K562 (cell line): Measurements from ENCODE around the gene CALU. TPM values are rescaled to one million over a fixed set of nuclear protein-coding genes. Genes with fewer than 3 reads are reported as not detected.

Experiments used
- CCAR2 ChIP-seq: fragments of 200-400 bp; formaldehyde crosslinking; IDR thresholded peaks from 2 replicates; pipeline ENCODE4 v1.6.1; 2017; ENCODE audit warnings: mild to moderate bottlenecking, low read depth, low read length
- CHD1 ChIP-seq: fragments of 200-600 bp; sonication (generic); IDR thresholded peaks from one replicate; pipeline ENCODE4 v1.6.1; 2012; ENCODE audit warnings: mild to moderate bottlenecking, moderate library complexity, low read length, inconsistent platforms
- HDAC2 ChIP-seq: fragments of 450-650 bp; IDR thresholded peaks from 2 replicates; pipeline ENCODE4 v1.6.1; 2016; ENCODE audit warnings: mild to moderate bottlenecking
- HMGN3 ChIP-seq: IDR thresholded peaks from 2 replicates; pipeline ENCODE4 v1.6.1; 2011; ENCODE audit warnings: borderline replicate concordance, low read depth, mild to moderate bottlenecking, mixed read lengths, low read length; ENCODE audit not compliant: insufficient read length; ENCODE audit errors: extremely low read depth
- MCM3 ChIP-seq: fragments of 450-650 bp; IDR thresholded peaks from 2 replicates; pipeline ENCODE4 v1.6.1; 2016
- OTX1 ChIP-seq: fragments of 450-650 bp; formaldehyde crosslinking; IDR thresholded peaks from 2 replicates; pipeline ENCODE4 v1.4.0; 2022; ENCODE audit warnings: mild to moderate bottlenecking
- POLR2A ChIP-seq: fragments of 450-650 bp; conservative IDR thresholded peaks from 2 replicates; pipeline ENCODE4 v1.6.1; 2016
- POLR2AphosphoS2 ChIP-seq: IDR thresholded peaks from 2 replicates; pipeline ENCODE4 v1.6.1; 2012; ENCODE audit warnings: low read length, improper control_type of control experiment
- RBM39 ChIP-seq: fragments of 200-400 bp; formaldehyde crosslinking; optimal IDR thresholded peaks from 2 replicates; pipeline ENCODE3; 2018; ENCODE audit warnings: low read depth, low read length
- SAFB ChIP-seq: fragments of 200-400 bp; formaldehyde crosslinking; IDR thresholded peaks from 2 replicates; pipeline ENCODE4 v1.6.1; 2017; ENCODE audit warnings: low read depth, low read length, borderline replicate concordance
- SIRT6 ChIP-seq: IDR thresholded peaks from one replicate; pipeline ENCODE4 v1.6.1; 2012; ENCODE audit warnings: low read depth, mild to moderate bottlenecking, control low read depth, inconsistent platforms, low read length, moderate library complexity
- SLC30A9 ChIP-seq: fragments of 250-450 bp; sonication (Bioruptor Pico); IDR thresholded peaks from 2 replicates; pipeline ENCODE4 v1.8.0; 2022; ENCODE audit warnings: mild to moderate bottlenecking, moderate library complexity
- SMC3 ChIP-seq: conservative IDR thresholded peaks from 2 replicates; pipeline ENCODE4 v1.6.1; 2011; ENCODE audit warnings: low read depth, low read length, improper control_type of control experiment; ENCODE audit not compliant: insufficient read depth
- STAG1 ChIP-seq: sonication (generic); formaldehyde crosslinking; IDR thresholded peaks from 2 replicates; pipeline ENCODE4 v1.5.0; 2020; ENCODE audit warnings: missing genetic modification reagents, borderline replicate concordance
- TAF9B ChIP-seq: fragments of 450-650 bp; IDR thresholded peaks from 2 replicates; pipeline ENCODE4 v1.6.1; 2018; ENCODE audit warnings: mild to moderate bottlenecking; ENCODE audit not compliant: partially characterized antibody
- TCF3 ChIP-seq: sonication (generic); formaldehyde crosslinking; IDR thresholded peaks from 2 replicates; pipeline ENCODE4 v1.4.0; 2020; ENCODE audit warnings: mild to moderate bottlenecking, missing genetic modification reagents
- polyA plus RNA-seq, 8 experiments: library from polyadenylated mRNA; depleted of rRNA in 4 of 8; stranded (reverse) in 5 of 8; unstranded in 3 of 8; fragments of >200 nt; fragmentation: Nextera tagmentation in 2 of 8; fragmentation: Illumina TruSeq in 1 of 8; extraction: Ambion mirVana in 2 of 8; extraction: Trizol in 1 of 8; gene quantifications; 2 replicates each; pipeline versions ENCODE4 v1.2.1 to v1.2.3, GENCODE V29; 2011 to 2014; ENCODE audit warnings: inconsistent platforms in 1 of 8, missing spikeins in 1 of 8
- total RNA-seq, 7 experiments: library from RNA; depleted of rRNA in 6 of 7; stranded (reverse); fragments of >200 nt in 6 of 7; fragmentation: Illumina TruSeq in 2 of 7; extraction: Trizol in 2 of 7; gene quantifications; 2 replicates each; pipeline versions ENCODE4 v1.2.1 to v1.2.3, GENCODE V29; 2011 to 2021; ENCODE audit warnings: low replicate concordance in 1 of 7
- TF ChIP-seq, protein P1 (sequence below): sonication (generic); formaldehyde crosslinking; IDR thresholded peaks from 2 replicates; pipeline ENCODE4 v1.8.1; 2023; ENCODE audit warnings: mild to moderate bottlenecking, missing genetic modification reagents, moderate library complexity
- TF ChIP-seq, protein P2 (sequence below): IDR thresholded peaks from 2 replicates; pipeline ENCODE4 v1.6.1; 2014; ENCODE audit warnings: antibody characterized with exemption
- TF ChIP-seq, protein P3 (sequence below): fragments of 450-650 bp; formaldehyde crosslinking; IDR thresholded peaks from 2 replicates; pipeline ENCODE4 v1.4.0; 2020; ENCODE audit warnings: mild to moderate bottlenecking, mixed read lengths
- TF ChIP-seq, protein P4 (sequence below): sonication (generic); formaldehyde crosslinking; IDR thresholded peaks from 2 replicates; pipeline ENCODE4 v1.8.1; 2023; ENCODE audit warnings: mild to moderate bottlenecking, missing genetic modification reagents

CALU gene
- total and polyA plus RNA-seq, 9 of the 15 experiments (the other 6 are each of a cell fraction or from before 2014, with no cell fraction given): 166 to 286 (median 215) TPM

DNA sequence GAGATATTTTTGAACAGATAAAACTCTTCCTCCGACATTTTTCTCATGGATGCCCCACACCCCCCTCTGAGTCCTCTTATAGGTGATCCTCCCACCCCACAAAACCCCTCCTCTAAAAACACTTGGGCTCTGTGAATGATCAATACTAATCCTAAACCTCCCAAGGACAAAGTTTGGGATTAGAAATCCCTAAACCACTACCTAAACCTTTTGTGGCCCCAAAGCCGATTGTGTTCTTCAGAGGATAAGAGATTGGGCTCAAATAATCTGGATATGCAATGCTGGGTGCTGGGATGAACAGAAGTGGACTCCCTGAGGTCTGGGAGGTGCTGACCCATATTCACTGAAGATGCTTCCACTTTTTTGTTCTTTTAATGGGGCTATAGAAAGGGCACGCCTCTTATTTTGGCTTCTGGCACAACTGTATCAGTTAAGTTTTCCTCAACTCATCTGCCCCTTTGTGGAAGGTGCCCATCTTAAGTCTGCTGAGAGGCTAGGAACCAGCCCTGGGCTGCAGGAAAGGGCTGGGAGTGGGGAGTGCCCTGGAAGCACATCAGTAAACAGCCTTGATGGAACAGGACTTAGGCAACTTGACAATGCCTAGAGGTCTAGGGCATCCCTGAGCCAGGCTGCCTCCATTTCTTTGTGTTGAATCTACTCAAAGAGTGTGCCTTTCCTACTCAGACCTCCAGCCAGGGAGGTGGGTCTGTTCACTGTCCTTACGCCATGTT is 36.8 kb downstream of the CALU start, which contains the start of gene OPN1SW (continued):
- TF ChIP-seq, protein P1, sequence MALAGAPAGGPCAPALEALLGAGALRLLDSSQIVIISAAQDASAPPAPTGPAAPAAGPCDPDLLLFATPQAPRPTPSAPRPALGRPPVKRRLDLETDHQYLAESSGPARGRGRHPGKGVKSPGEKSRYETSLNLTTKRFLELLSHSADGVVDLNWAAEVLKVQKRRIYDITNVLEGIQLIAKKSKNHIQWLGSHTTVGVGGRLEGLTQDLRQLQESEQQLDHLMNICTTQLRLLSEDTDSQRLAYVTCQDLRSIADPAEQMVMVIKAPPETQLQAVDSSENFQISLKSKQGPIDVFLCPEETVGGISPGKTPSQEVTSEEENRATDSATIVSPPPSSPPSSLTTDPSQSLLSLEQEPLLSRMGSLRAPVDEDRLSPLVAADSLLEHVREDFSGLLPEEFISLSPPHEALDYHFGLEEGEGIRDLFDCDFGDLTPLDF: 0 out of 2 replicates have a peak, but pooled peaks have one; percentile 30
- no peak for TF ChIP-seq HDAC2
- TF ChIP-seq, protein P2, sequence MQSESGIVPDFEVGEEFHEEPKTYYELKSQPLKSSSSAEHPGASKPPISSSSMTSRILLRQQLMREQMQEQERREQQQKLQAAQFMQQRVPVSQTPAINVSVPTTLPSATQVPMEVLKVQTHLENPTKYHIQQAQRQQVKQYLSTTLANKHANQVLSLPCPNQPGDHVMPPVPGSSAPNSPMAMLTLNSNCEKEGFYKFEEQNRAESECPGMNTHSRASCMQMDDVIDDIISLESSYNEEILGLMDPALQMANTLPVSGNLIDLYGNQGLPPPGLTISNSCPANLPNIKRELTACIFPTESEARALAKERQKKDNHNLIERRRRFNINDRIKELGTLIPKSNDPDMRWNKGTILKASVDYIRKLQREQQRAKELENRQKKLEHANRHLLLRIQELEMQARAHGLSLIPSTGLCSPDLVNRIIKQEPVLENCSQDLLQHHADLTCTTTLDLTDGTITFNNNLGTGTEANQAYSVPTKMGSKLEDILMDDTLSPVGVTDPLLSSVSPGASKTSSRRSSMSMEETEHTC: no peak
- TF ChIP-seq SAFB: no peak
- no peak for TF ChIP-seq OTX1 (CRISPR knock-in tag)
- TF ChIP-seq STAG1 (CRISPR knock-in tag): no peak
- 0 out of 2 replicates have a peak, but pooled peaks have one; percentile 5 for TF ChIP-seq POLR2AphosphoS2
- TF ChIP-seq RBM39: no peak
- TF ChIP-seq SMC3: no peak
- TF ChIP-seq TCF3 (CRISPR knock-in tag): no peak
- TF ChIP-seq, protein P3, sequence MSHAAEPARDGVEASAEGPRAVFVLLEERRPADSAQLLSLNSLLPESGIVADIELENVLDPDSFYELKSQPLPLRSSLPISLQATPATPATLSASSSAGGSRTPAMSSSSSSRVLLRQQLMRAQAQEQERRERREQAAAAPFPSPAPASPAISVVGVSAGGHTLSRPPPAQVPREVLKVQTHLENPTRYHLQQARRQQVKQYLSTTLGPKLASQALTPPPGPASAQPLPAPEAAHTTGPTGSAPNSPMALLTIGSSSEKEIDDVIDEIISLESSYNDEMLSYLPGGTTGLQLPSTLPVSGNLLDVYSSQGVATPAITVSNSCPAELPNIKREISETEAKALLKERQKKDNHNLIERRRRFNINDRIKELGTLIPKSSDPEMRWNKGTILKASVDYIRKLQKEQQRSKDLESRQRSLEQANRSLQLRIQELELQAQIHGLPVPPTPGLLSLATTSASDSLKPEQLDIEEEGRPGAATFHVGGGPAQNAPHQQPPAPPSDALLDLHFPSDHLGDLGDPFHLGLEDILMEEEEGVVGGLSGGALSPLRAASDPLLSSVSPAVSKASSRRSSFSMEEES (CRISPR knock-in tag): no peak
- TF ChIP-seq MCM3: no peak
- TF ChIP-seq HMGN3: no peak
- no peak for TF ChIP-seq SLC30A9 (CRISPR knock-in tag)
- TF ChIP-seq CHD1: no peak
- peak; percentile 54 for TF ChIP-seq SIRT6
- TF ChIP-seq, protein P4, sequence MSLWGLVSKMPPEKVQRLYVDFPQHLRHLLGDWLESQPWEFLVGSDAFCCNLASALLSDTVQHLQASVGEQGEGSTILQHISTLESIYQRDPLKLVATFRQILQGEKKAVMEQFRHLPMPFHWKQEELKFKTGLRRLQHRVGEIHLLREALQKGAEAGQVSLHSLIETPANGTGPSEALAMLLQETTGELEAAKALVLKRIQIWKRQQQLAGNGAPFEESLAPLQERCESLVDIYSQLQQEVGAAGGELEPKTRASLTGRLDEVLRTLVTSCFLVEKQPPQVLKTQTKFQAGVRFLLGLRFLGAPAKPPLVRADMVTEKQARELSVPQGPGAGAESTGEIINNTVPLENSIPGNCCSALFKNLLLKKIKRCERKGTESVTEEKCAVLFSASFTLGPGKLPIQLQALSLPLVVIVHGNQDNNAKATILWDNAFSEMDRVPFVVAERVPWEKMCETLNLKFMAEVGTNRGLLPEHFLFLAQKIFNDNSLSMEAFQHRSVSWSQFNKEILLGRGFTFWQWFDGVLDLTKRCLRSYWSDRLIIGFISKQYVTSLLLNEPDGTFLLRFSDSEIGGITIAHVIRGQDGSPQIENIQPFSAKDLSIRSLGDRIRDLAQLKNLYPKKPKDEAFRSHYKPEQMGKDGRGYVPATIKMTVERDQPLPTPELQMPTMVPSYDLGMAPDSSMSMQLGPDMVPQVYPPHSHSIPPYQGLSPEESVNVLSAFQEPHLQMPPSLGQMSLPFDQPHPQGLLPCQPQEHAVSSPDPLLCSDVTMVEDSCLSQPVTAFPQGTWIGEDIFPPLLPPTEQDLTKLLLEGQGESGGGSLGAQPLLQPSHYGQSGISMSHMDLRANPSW (CRISPR knock-in tag): no peak
- no peak for TF ChIP-seq TAF9B
- no peak for TF ChIP-seq CCAR2
- peak; percentile 38; the same call in 1 of the 2 replicates for TF ChIP-seq POLR2A
- TF ChIP-seq, all 486 proteins: peak for 7
